HS-27A (cell line): ENCODE results near the gene IGSF10.
"Not testable (repeated sequence)": the region's sequence is repeated elsewhere in the genome, so short reads cannot be mapped to it uniquely, and the experiment has no call there.

Experiments used
- DNase-seq: peaks from one replicate; pipeline ENCODE4 v3.0.0-alpha.2; 2012; ENCODE audit warnings: low read depth, missing footprints

The IGSF10 gene

GRCh38 chr3:151460774-151461450 is at the start of gene IGSF10:
Gene IGSF10 (minus strand): TSS chr3:151461061. CDS start chr3:151458709, 2,352 bp downstream.
- DNase-seq = no peak

- DNase-seq = not testable (repeated sequence)
Measured at GRCh38 chr3:151509468-151510135, 48.7 kb upstream of the IGSF10 start.

DNA sequence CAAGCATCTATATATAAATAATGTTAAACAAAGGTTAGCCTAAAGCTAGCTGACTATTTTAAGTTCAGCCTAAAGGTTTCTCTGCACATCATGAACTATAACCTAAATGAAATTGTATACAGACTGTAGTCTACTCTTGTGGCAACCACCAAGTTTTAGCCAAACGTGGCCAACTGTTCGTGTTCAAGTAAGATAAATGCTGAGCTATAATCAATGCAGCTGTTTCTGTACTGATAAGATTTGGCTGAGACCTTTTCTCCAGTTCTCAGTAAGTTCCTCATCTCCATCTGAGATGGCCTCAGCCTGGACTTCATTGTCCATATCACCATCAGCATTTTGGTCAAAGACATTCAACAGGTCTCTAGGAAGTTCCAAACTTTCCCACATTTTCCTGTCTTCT is 43.7 kb upstream of the IGSF10 start:
- no peak for DNase-seq

DNA sequence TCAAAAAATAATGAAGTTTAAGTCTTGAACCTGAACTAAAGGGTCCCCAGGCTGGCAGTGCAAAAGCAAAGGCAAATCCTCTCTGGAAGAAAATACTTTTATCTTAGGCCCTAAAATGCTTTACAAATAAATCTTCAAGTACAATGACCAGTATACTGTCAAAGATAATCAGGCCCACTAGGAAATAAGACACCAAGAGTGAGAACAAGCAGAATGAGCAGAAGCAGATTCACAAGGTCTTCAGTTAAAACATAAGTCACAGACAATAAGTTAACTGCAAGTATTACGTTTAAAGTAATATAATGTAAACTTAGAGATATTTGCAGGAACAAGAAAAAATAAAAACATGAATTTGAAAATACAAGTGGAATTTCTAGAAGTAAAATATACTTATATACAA is 42.2 kb upstream of the IGSF10 start:
- DNase-seq = no peak

DNA sequence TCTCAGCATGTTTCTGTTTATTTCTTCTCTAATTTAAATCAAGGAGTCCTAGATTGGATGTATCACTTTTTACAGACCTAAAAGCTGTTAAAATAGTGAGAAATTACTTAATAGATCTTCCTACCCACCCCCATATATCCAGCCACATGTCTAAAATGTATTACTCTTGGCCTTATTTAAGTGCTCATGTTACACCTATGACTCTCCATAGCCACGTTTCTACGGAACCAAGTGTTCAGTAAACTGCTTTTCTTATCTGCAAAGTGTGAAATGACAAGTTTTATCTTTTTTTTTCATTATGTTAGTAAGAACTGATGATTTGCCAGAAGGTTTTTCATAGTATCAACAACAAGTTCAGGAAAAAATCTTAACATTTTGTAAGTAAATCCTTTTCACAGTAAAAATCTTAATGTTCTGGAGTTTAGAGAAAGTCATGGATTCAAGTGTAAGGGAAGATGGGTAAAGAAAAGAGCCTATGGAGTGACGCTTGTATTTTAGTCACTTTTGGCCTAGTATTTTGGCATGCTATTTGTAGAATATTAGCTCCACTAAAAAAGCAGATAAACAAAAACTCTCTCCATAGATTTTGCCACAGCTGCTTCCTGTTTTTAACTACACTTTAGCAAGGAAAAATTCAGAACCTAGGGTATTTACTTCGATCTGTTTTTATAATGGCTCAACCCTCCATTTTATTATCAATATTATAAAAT is 41.2 kb upstream of the IGSF10 start:
- no peak for DNase-seq

DNA sequence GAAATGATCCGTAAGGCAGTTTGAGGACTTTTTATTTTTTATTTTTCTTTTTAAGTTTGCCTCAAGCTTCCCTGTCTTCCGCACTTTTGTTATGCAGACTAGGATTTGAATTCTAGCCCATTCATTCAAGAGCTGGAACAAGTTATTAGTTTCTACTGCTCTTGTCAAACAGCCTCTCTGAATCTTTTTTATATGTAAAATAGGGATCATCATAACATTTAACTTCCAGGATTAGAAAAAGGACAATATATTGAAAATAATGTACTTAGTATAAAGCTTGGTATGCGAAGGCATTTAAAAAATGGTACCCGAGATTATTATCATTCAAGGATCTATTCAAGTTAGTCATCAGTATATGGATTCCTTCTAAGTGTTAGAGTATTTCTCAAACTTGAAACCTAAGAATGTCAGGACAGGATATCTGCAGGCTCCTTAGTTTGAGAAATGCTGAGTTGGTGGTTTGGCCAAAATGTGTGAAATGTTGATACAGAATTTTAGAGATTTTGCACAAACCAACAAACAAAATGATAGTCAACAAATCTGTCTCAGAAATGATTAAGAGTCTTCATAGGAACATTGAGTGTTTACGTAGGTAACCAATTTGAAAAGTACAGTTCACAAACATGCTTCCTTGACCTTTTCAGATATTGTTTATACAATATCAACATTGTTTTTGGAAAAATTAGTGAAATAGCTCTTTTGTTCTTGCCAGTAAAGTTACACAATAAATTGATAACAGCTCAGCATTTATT is 40.5 kb upstream of the IGSF10 start:
- DNase-seq = no peak

- DNase-seq = no peak
Measured at GRCh38 chr3:151499168-151499567, 38.3 kb upstream of the IGSF10 start.

DNA sequence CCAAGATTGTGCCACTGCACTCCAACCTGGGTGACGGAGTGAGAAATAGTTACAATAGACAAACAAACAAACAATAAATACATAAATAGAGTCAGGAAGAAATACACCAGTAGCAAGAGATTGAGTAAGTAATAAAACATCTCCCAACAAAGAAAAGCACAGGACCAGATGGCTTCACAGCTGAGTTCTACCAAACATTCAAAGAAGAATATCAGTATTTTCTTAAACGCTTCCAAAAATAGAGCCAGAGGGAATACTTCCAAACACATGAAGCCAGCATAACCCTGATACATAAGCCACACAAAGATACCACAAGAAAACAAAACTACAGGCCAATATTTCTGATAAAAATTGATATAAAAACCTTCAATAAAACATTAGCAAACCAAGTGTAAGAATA is 30.7 kb upstream of the IGSF10 start:
- no peak for DNase-seq

GRCh38 chr3:151487833-151488232 is 27.0 kb upstream of the IGSF10 start:
- not testable (repeated sequence) for DNase-seq

DNA sequence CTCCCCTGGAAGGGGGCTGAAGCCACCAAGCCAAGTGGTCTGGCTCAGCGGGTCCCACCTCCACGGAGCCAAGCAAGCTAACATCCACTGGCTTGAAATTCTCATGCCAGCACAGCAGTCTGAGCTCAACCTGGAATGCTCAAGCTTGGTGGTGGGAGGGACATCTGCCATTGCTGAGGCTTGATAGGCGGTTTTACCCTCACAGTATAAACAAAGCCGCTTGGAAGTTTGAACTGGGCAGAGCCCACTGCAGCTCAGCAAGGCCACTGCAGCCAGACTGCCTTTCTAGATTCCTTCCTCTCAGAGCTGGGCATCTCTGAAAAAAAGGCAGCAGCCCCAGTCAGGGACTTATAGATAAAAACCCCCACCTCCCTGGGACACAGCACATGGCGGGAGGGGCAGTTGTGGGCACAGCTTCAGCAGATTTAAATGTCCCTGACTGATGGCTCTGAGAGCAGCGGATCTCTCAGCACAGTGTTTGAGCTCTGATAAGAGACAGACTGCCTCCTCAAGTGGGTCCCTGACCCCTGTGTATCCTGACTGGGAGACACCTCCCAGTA is 23.2 kb upstream of the IGSF10 start:
- no peak for DNase-seq

DNA sequence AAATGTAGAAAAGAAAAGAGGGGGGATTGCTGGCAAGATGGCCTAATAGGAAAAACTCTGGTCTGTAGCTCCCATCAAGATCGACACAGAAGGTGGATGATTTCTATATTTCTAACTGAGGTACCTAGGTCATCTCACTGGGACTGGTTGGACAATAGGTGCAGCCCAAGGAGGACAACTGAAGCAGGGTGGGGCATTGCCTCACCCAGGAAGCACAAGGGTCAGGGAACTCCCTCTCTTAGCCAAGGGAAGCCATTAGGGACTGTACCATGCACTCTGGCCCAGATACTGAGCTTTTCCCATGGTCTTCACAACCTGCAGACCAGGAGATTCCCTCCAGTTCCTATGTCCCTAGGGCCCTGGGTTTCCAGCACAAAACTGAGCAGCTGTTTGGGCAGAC is 22.6 kb upstream of the IGSF10 start:
- no peak for DNase-seq

GRCh38 chr3:151480492-151480891 is 19.6 kb upstream of the IGSF10 start:
- no peak for DNase-seq

GRCh38 chr3:151479452-151479851 is 18.6 kb upstream of the IGSF10 start:
- no peak for DNase-seq

- no peak for DNase-seq
Measured at GRCh38 chr3:151478335-151478697, 17.5 kb upstream of the IGSF10 start.

DNA sequence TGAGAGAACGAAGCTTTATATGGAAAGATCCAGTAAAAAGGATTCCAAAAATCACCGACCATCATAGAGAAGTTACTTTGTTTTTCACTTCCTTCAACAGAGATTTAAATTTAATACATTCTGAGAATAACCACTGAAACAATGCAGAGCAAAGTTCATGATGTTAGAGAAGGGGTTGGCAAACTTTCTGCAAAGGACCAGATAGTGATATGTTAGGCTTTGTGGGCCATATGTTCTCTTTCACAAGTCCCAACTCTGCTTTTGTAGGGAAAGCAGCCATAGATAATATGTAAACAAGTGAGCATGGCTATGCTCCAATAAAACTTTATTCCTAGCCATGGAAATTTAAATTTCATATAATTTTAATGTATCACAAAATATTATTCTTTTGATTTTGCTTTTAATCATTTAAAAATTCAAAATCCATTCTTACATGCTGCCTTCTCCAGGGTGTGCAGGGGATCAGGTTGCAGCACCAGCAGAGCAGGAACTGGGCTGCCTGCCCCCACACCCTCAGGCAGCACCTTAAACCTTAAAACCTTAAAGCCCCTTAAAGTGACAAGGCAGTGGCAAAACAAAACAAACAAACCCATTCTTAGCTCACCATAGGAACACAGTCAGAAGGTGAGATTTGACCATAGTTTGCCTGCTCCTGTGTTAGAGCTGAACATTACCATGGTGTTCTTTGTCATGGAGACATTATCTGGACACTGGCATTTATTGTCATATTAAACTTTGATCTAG is 16.9 kb upstream of the IGSF10 start:
- DNase-seq = no peak

GRCh38 chr3:151476344-151477018 is 15.6 kb upstream of the IGSF10 start:
- no peak for DNase-seq

GRCh38 chr3:151468284-151468917 is 7.5 kb upstream of the IGSF10 start:
- no peak for DNase-seq

- no peak for DNase-seq
Measured at GRCh38 chr3:151467069-151467468, 6.2 kb upstream of the IGSF10 start.

DNA sequence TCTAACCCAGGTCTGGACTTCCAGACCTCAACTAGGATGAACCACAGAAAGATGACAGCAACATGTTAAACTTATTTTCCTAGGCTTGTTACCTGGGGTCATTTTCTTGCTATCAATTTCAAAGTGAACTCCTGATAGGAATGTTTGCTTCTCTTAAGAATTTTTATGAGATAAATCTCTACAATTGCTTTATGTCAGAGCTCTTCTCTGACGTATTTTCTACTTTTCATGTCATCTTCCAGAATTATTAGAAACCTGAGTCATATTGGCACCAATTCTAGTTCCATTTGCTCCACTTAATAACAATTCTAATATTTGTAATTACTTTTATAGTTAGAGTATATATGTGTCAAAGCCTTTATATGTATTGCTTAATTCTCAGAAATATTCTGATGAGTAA is 2.1 kb upstream of the IGSF10 start:
- no peak for DNase-seq

GRCh38 chr3:151462278-151462780 is 1.5 kb upstream of the IGSF10 start:
- no peak for DNase-seq
